ENCODE data around the gene AFAP1L1. TPM values are rescaled to one million over a fixed set of nuclear protein-coding genes. Genes with fewer than 3 reads are reported as not detected.
A peak's percentile ranks its signal among the peaks of the same experiment; 100 is the strongest.

The AFAP1L1 gene
- total RNA-seq, 1 donor from 2014 or later: 32.7 TPM

DNA sequence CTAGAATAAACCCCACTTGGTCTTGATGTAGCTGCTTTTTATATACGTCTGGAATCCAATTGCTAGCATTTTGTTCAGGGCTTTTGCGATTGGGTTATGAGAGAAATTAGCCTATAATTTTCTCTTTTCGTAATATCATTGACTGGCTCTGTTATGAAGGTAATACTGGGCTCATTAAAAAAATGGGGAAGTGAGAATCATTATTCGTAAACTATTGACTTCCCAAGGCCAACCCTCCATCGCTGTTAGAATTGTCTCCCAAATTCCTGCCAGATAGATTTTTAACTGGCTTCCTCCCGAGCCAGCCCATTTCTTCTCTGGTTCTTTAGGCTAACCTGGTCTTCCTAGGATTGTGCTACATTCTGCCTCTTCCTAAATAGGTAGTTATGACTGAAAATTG is 37.7 kb downstream of the AFAP1L1 start:
- H3K9me3 ChIP-seq: no peaks in the 10 kb centered on the region
- H3K4me1 ChIP-seq: peaks cover 5% of the 10 kb centered on the region
- no peak for DNase-seq
- H3K27me3 ChIP-seq: no peaks in the 10 kb centered on the region
- ATAC-seq: no peak
- H3K36me3 ChIP-seq: no peaks in the 10 kb centered on the region
- no peak overlapping the region for H3K27ac ChIP-seq
- no peak overlapping the region for H3K4me3 ChIP-seq
- intact Hi-C loops (cut with DNase I): no loop called here
- no peak for TF ChIP-seq CTCF (IDR thresholded peaks at IDR 0.05)

GRCh38 chr5:149310488-149310887 is 38.8 kb downstream of the AFAP1L1 start:
- ATAC-seq (no peak), DNase-seq (no peak)
- TF ChIP-seq CTCF (IDR thresholded peaks at IDR 0.05): no peak
- Histone ChIP-seq H3K9me3 (no peaks in the 10 kb centered on the region), H3K27me3 (no peaks in the 10 kb centered on the region), H3K4me3 (no peak overlapping the region), H3K4me1 (peaks cover 5% of the 10 kb centered on the region), H3K27ac (no peak overlapping the region), H3K36me3 (no peaks in the 10 kb centered on the region)
- intact Hi-C loops (cut with DNase I): no loop called here

DNA sequence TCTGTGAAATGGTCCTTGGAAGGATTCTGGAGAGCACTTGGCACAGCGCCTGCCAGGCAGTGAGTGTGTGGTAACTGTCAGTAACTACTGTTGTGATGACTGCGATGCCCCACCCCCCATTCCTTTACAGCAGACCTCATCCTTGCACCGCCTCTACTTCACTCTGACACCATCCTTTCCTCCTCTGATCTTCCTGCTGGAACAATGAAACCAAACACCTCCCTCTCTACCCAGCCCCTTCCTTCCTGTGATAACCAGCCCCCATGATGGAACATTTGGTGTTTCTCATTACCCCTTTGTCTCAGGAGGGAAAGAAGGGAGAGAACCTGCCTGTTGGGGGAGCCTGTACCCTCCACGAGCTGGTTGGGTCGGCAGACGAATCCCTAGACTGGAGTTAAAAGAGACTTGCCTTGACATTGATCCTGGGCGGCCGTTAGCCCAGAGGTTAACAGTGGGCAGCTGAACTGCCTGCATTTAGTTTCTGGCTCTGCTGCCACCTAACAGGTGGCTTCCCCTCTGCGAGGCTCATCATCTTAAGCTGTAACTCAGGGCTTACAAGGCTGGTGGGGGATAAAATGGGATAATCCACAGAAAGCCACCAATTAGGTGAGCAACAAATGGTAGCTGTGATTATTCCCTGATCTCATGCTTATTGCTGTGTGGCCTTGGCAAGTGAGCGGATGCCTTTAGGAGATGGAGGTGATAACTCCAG is 39.4 kb downstream of the AFAP1L1 start:
- intact Hi-C loops (cut with DNase I): no loop called here
- Histone ChIP-seq H3K4me1 (peaks cover 5% of the 10 kb centered on the region), H3K27ac (no peak overlapping the region), H3K9me3 (no peaks in the 10 kb centered on the region), H3K4me3 (no peak overlapping the region), H3K36me3 (no peaks in the 10 kb centered on the region), H3K27me3 (no peaks in the 10 kb centered on the region)
- peak; percentile 45 for ATAC-seq
- no peak for DNase-seq
- TF ChIP-seq CTCF (IDR thresholded peaks at IDR 0.05): no peak

DNA sequence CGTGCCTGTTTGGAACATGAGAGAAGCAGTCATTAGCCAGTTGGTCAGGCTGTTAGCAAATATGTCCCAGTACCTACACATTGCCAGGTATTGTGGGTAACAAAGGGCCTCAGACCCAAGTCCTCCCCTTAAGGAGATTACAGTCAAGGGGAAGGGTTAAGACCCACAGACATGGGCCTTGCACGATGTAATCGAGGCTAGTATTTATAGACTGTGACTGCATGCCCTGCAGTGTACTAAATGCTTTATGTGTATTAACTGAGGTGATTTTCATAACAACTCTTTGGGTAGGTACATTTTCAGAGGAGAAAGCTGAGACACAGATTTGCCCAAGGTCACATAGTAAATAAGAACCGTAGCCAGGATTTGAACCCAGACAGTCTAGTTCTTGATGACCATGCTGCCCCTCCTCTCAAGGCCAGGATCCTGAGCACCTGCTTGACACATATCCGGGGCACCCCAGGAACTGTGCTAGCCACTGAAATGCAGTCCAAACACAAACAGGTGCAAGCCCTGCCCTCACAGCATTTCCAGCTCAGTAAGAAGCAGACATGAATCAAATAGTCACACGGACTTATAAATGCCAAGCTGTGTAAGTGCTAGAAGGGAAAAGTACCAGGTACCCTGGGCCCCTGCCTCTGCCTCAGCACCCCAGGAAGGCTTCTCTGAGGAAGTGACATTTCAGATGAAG is 41.6 kb downstream of the AFAP1L1 start:
- TF ChIP-seq CTCF (IDR thresholded peaks at IDR 0.05): no peak
- H3K4me1 ChIP-seq: peaks cover 5% of the 10 kb centered on the region
- intact Hi-C loops (cut with DNase I): no loop called here
- H3K27me3 ChIP-seq: no peaks in the 10 kb centered on the region
- no peaks in the 10 kb centered on the region for H3K9me3 ChIP-seq
- DNase-seq: no peak
- no peak overlapping the region for H3K4me3 ChIP-seq
- H3K27ac ChIP-seq: no peak overlapping the region
- ATAC-seq: no peak
- no peaks in the 10 kb centered on the region for H3K36me3 ChIP-seq

DNA sequence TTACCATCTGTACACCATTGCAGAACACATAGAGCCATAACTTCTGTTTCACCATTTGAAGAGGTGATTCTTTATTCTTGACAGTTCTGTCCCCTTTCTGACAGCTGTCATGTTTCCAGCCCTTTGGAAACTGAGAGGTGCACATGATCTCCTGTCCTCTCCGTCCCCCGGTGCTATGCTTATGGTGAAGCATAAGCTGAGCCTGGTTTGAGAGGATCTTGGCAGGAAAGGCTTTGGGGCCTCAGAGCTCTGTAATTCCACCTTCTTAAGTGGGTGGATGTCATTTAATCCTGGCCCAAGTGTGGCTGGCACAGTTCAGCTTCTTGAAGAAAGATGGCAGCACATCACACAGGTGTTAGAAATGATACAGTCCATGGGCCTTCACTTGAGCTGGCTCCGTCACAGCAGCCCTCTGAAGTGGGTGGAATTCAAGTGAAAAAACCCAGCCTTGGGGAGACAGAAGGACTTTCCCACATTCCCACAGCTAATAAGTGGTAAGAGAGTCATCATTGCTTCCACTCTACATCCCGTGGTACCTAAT is 43.0 kb downstream of the AFAP1L1 start:
- no peaks in the 10 kb centered on the region for H3K27me3 ChIP-seq
- no peak overlapping the region for H3K27ac ChIP-seq
- H3K9me3 ChIP-seq: no peaks in the 10 kb centered on the region
- no peak overlapping the region for H3K4me3 ChIP-seq
- ATAC-seq (no peak), DNase-seq (no peak)
- peaks cover 5% of the 10 kb centered on the region for H3K4me1 ChIP-seq
- H3K36me3 ChIP-seq: no peaks in the 10 kb centered on the region
- TF ChIP-seq CTCF (IDR thresholded peaks at IDR 0.05): no peak
- intact Hi-C loops (cut with DNase I): loop anchor here (5.0 kb wide), 1 partner anchor 58 kb away; no protein-coding TSS in a partner anchor

Measured in upper lobe of right lung (tissue), 1 donor.